ENCODE results near the gene PP2D1. TPM values are rescaled to one million over a fixed set of nuclear protein-coding genes. Genes with fewer than 3 reads are reported as not detected.

The PP2D1 gene
- total RNA-seq, result not detected in 2 replicates

DNA sequence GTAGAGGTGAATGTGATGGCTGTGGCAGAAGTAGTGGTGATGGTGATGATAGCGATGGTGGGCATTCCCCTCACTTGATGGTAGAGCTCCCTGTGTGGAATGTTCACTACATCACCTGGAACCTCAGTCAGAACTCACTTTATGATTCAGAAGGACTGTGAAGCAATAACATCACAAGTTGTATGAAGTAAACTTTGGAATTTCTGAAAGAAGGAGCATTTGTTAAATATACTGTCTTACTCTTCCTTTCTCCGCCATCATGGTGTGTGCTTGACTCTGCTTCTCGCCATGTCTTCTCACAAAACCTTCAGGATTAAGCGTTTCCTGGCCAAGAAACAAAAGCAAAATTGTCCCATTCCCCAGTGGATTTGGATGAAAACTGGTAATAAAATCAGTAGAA is at the start of gene PP2D1:
TSS of gene PP2D1 (minus strand) at position 101 of the 400 bp plus-strand sequence. CDS start 192 bp downstream, outside the sequence.

GRCh38 chr3:20039765-20040547 is 27.9 kb upstream of the PP2D1 start, which contains the start of gene KAT2B:
KAT2B (plus strand) TSS chr3:20040446; CDS start chr3:20040478, 32 bp downstream.

DNA sequence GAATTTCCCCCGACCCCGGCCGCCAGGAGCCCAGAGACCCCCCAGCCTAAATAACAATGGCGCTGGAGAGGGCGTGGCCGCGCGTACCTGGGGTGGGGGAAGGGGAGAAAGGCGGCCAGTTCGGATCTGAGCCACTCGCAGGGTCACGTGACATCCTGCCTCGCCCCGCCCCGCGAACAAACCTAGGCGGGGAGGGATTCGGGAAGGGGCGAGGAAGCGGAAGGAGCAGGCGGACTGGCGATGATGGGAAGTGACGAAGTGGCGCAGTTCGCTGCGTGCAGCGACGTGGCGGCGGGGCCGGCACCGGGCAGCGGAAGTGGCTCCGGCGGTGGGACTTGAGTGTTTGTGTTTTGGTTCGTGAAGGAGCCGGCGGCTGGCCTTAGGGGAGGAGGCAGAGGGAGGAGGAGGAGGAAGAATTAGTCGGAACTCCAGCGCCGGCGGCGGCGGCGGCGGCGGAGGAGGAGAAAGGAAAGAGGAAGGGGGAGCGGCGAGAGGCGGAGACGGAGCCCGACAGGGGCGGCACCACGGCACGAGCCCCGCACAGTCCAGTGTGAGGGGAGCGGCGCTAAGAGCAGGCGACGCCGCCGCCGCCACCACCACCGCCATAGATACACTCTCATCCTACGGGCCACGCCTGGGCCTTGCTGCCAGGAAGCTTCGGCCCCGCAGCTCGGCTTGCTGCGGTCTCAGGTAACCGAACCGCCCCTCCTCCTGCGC is 65.1 kb downstream of the PP2D1 start, which contains the start of gene RAB5A:
TSS of gene RAB5A (plus strand) at position 266 of the 717 bp plus-strand sequence. CDS start 3,802 bp downstream, outside the sequence.

Small RNA genes within 50 kb of the gene (small RNA-seq; reads per million reads assigned to genes)
- not detected for gene RNU4-85P
- not detected for gene RPL39P18

Other genes starting within 250 kb of the PP2D1 start
- gene EFHB, start 78.0 kb downstream of the PP2D1 start, total RNA-seq, result 1.6 TPM in 1 of 2 replicates, not detected in the other
- 76.5 and 93.8 TPM in 2 replicates for gene RAB5A, start 65.2 kb downstream of the PP2D1 start, total RNA-seq
- 20.6 and 38.1 TPM in 2 replicates for gene KAT2B, start 28.2 kb upstream of the PP2D1 start, total RNA-seq
- 1.7 and 2.0 TPM in 2 replicates for gene SGO1, start 173.9 kb upstream of the PP2D1 start, total RNA-seq

Measured in placental epithelial cell (primary cell).